ENCODE data around the gene SLFN11. TPM values are rescaled to one million over a fixed set of nuclear protein-coding genes. Genes with fewer than 3 reads are reported as not detected.
"Not testable (repeated sequence)": the region's sequence is repeated elsewhere in the genome, so short reads cannot be mapped to it uniquely, and the experiment has no call there.

The SLFN11 gene
- total and polyA plus RNA-seq, 2 experiments from 2014 or later: not detected

DNA sequence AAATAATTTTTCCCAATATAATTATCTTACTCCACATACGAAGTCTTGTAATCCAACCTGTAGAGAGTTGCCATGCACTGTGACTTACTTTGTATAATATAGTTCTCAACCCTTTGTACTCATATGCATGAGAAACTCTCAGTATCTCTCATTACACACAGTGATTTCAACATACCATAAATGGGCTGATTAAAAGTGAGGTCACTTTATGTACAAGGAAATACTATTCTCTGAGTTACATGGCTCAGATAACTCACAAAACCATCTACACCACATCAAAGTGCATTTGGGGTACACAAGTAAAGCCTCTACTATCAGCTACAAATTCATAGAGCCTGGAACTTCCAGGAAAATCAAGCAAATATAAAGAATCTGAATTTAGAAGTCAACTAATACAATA lies 30.9 kb upstream of the SLFN11 start:
- TF ChIP-seq CTCF (IDR thresholded peaks at IDR 0.05; ENCODE audit: low read depth, low read length): no peak
- Histone ChIP-seq H3K27ac (no peak overlapping the region), H3K36me3 (no peaks in the 10 kb centered on the region), H3K27me3 (no peaks in the 10 kb centered on the region), H3K4me1 (ENCODE audit: low read depth) (no peaks in the 10 kb centered on the region), H3K9me3 (ENCODE audit: low read depth) (no peaks in the 10 kb centered on the region), H3K4me3 (no peak overlapping the region)
- peak in 1 of 2 donors; percentile 32 for DNase-seq (ENCODE audit: low read depth in 1 of 2, low spot score in 1 of 2)

DNA sequence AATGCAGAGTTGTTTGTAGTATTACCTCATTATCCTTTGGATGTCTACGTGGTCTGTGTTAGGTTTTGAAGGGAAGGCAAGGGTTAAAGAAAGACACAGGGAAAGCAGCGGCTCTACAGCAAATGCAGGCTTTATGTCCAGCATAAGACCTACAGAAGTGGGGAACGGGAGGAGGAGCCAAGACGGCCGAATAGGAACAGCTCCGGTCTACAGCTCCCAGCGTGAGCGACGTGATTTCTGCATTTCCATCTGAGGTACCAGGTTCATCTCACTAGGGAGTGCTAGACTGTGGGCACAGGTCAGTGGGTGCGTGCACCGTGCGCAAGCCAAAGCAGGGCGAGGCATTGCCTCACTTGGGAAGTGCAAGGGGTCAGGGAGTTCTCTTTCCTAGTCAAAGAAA lies 20.4 kb upstream of the SLFN11 start:
- not testable (repeated sequence) for DNase-seq (ENCODE audit: low read depth in 1 of 2, low spot score in 1 of 2); H3K36me3 ChIP-seq; H3K27me3 ChIP-seq; H3K9me3 ChIP-seq (ENCODE audit: low read depth); H3K4me1 ChIP-seq (ENCODE audit: low read depth); H3K4me3 ChIP-seq; H3K27ac ChIP-seq

GRCh38 chr17:35390663-35391062 lies 17.2 kb upstream of the SLFN11 start:
- Histone ChIP-seq H3K27ac (no peak overlapping the region), H3K9me3 (ENCODE audit: low read depth) (no peaks in the 10 kb centered on the region), H3K4me3 (no peak overlapping the region), H3K27me3 (peaks cover 3% of the 10 kb centered on the region), H3K36me3 (no peaks in the 10 kb centered on the region), H3K4me1 (ENCODE audit: low read depth) (no peaks in the 10 kb centered on the region)
- DNase-seq (ENCODE audit: low read depth in 1 of 2, low spot score in 1 of 2): peak in 1 of 2 donors; percentile 69
- TF ChIP-seq CTCF (IDR thresholded peaks at IDR 0.05; ENCODE audit: low read depth, low read length): no peak

- DNase-seq (ENCODE audit: low read depth in 1 of 2, low spot score in 1 of 2): no peak
- Histone ChIP-seq H3K27ac (no peak overlapping the region), H3K4me3 (no peak overlapping the region), H3K27me3 (peaks cover 3% of the 10 kb centered on the region), H3K36me3 (no peaks in the 10 kb centered on the region), H3K4me1 (ENCODE audit: low read depth) (no peaks in the 10 kb centered on the region), H3K9me3 (ENCODE audit: low read depth) (no peaks in the 10 kb centered on the region)
- no peak for TF ChIP-seq CTCF (IDR thresholded peaks at IDR 0.05; ENCODE audit: low read depth, low read length)
Observed at GRCh38 chr17:35390156-35390555, 16.7 kb upstream of the SLFN11 start.

DNA sequence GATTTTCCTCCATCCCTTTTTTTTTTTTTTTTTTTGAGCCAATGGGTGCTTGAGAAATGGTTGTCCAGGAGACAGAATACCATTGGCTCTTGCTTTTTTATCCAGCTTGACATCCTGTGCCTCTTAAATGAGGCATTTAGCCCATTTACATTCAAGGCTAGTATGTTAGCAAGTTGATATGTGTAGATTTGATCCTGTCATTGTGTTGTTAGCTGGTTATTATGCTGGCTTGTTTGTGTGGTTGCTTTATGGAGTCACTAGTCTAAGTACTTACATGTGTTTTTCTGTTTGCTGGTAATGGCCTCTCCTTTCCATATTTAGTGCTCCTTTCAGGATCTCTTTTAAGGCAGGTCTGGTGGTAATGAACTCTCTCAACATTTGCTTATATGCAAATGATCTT lies 14.1 kb upstream of the SLFN11 start:
- DNase-seq (ENCODE audit: low read depth in 1 of 2, low spot score in 1 of 2): no peak
- no peak for TF ChIP-seq CTCF (IDR thresholded peaks at IDR 0.05; ENCODE audit: low read depth, low read length)
- no peak overlapping the region for H3K27ac ChIP-seq
- H3K4me1 ChIP-seq (ENCODE audit: low read depth): no peaks in the 10 kb centered on the region
- H3K4me3 ChIP-seq: no peak overlapping the region
- H3K27me3 ChIP-seq: peaks cover 3% of the 10 kb centered on the region
- no peaks in the 10 kb centered on the region for H3K36me3 ChIP-seq
- no peaks in the 10 kb centered on the region for H3K9me3 ChIP-seq (ENCODE audit: low read depth)

GRCh38 chr17:35377706-35378105 lies 4.3 kb upstream of the SLFN11 start:
- Histone ChIP-seq H3K4me3 (no peak overlapping the region), H3K4me1 (ENCODE audit: low read depth) (no peaks in the 10 kb centered on the region), H3K9me3 (ENCODE audit: low read depth) (no peaks in the 10 kb centered on the region), H3K36me3 (no peaks in the 10 kb centered on the region), H3K27me3 (peaks cover 62% of the 10 kb centered on the region), H3K27ac (no peak overlapping the region)
- no peak for DNase-seq (ENCODE audit: low read depth in 1 of 2, low spot score in 1 of 2)
- TF ChIP-seq CTCF (IDR thresholded peaks at IDR 0.05; ENCODE audit: low read depth, low read length): no peak

Data from cardiac muscle cell (in vitro differentiated cells and primary cell).